C4-2B (cell line): ENCODE results near the gene MTHFS.

Experiments used
- CTCF ChIP-seq: fragments of 450-650 bp; conservative IDR thresholded peaks from 2 replicates; pipeline ENCODE4 v1.5.1; 2017; ENCODE audit warnings: mild to moderate bottlenecking
- ZFX ChIP-seq: fragments of 450-650 bp; IDR thresholded peaks from 2 replicates; pipeline ENCODE4 v1.6.1; 2017

DNA sequence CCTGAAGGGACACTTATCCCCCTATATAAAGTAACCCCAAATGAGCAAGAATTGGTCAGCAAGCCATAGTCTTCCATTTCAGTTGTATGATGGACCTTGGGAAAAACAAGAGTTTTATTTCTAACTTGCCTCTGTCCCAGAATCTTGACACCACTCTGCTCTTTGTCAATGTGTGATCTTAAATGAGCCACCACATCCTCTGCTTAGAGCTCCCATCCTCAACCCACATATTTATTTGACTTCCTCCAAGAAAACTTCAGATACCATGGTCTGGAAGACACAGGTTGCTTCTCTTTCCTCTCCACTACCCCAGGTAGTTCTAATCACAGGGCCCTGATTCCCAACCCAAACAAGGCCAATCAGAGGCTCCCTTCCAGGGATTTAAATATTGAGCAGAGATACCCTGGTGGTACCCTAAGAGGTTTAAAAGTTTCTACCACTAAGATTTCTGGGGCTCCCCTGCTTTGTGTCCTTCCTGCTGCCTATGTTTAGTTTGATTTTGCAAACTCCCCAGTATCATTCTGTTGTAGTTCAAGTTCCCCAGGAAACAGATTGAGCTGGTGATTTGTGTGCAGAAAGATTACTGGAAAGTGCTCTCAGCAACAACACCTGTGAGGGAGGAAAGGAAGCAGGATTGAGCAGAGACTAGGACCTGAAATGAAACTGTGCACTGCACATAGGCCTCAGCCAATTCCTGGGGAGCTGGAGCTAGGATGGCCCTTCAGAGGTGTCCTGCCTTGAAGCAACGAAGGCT is 64.3 kb downstream of the MTHFS start:
- TF ChIP-seq CTCF (no peak), ZFX (no peak)
